Progenitor cell of endocrine pancreas (in vitro differentiated cells): Measurements from ENCODE around the gene LAMA2. TPM values are rescaled to one million over a fixed set of nuclear protein-coding genes. Genes with fewer than 3 reads are reported as not detected.

Experiments
- DNase-seq: peaks from one replicate; pipeline ENCODE4 v3.0.0; 2021; ENCODE audit warnings: low spot score; ENCODE audit not compliant: unreplicated experiment
- H3K27ac Mint-ChIP-seq: 2 replicates; pipeline ENCODE4 v1.8.0; 2021; ENCODE audit warnings: mild to moderate bottlenecking, moderate library complexity, mixed read lengths
- H3K27me3 Mint-ChIP-seq: 2 replicates; pipeline ENCODE4 v1.8.0; 2021; ENCODE audit warnings: mixed read lengths
- H3K36me3 Mint-ChIP-seq: 2 replicates; pipeline ENCODE4 v1.8.0; 2022; ENCODE audit warnings: mixed read lengths; ENCODE audit not compliant: insufficient read depth
- H3K4me1 Mint-ChIP-seq: 2 replicates; pipeline ENCODE4 v1.8.0; 2021; ENCODE audit warnings: low read depth, mixed read lengths
- H3K4me3 Mint-ChIP-seq: 2 replicates; pipeline ENCODE4 v1.8.0; 2021; ENCODE audit warnings: low read depth, mild to moderate bottlenecking, moderate library complexity, mixed read lengths
- H3K9me3 Mint-ChIP-seq: 2 replicates; pipeline ENCODE4 v1.8.0; 2021; ENCODE audit warnings: low read depth, mixed read lengths
- CTCF ChIP-seq: fragments of 200-600 bp; sonication (generic); IDR thresholded peaks from one replicate; pipeline ENCODE4 v1.5.0; 2021; ENCODE audit warnings: antibody characterized with exemption, mild to moderate bottlenecking; ENCODE audit not compliant: unreplicated experiment
- total RNA-seq: library from RNA; stranded (reverse); gene quantifications from 2 replicates; pipeline ENCODE4 v1.2.1, GENCODE V29; 2021

The LAMA2 gene
- total RNA-seq, 1 donor from 2014 or later, result 0.22 TPM

GRCh38 chr6:129350278-129350677, 467.3 kb downstream of the LAMA2 start:
- no peak for TF ChIP-seq CTCF
- no peaks in the 10 kb centered on the region for H3K4me1 Mint-ChIP-seq
- DNase-seq, result no peak
- H3K36me3 Mint-ChIP-seq, result no peaks in the 10 kb centered on the region
- H3K4me3 Mint-ChIP-seq, result no peak overlapping the region
- no peaks in the 10 kb centered on the region for H3K27me3 Mint-ChIP-seq
- H3K9me3 Mint-ChIP-seq, result no peaks in the 10 kb centered on the region
- no peak overlapping the region for H3K27ac Mint-ChIP-seq

GRCh38 chr6:129351807-129352206, 468.9 kb downstream of the LAMA2 start:
- H3K4me1 Mint-ChIP-seq, result no peaks in the 10 kb centered on the region
- no peaks in the 10 kb centered on the region for H3K27me3 Mint-ChIP-seq
- DNase-seq, result no peak
- no peak overlapping the region for H3K4me3 Mint-ChIP-seq
- H3K9me3 Mint-ChIP-seq, result no peaks in the 10 kb centered on the region
- no peak overlapping the region for H3K27ac Mint-ChIP-seq
- H3K36me3 Mint-ChIP-seq, result no peaks in the 10 kb centered on the region
- no peak for TF ChIP-seq CTCF

GRCh38 chr6:129353067-129353466, 470.1 kb downstream of the LAMA2 start:
- Mint-ChIP-seq H3K4me3 (no peak overlapping the region), H3K27ac (no peak overlapping the region), H3K27me3 (no peaks in the 10 kb centered on the region), H3K9me3 (no peaks in the 10 kb centered on the region), H3K4me1 (no peaks in the 10 kb centered on the region), H3K36me3 (no peaks in the 10 kb centered on the region)
- TF ChIP-seq CTCF, result no peak
- no peak for DNase-seq

- no peak for TF ChIP-seq CTCF
- no peak for DNase-seq
- Mint-ChIP-seq H3K27me3 (no peaks in the 10 kb centered on the region), H3K36me3 (no peaks in the 10 kb centered on the region), H3K4me3 (no peak overlapping the region), H3K9me3 (no peaks in the 10 kb centered on the region), H3K4me1 (no peaks in the 10 kb centered on the region), H3K27ac (no peak overlapping the region)
These were observed 473.2 kb downstream of the LAMA2 start for GRCh38 chr6:129356129-129356528.

GRCh38 chr6:129359811-129360681, 477.1 kb downstream of the LAMA2 start:
- no peaks in the 10 kb centered on the region for H3K36me3 Mint-ChIP-seq
- no peak overlapping the region for H3K27ac Mint-ChIP-seq
- no peaks in the 10 kb centered on the region for H3K4me1 Mint-ChIP-seq
- TF ChIP-seq CTCF, result no peak
- no peaks in the 10 kb centered on the region for H3K27me3 Mint-ChIP-seq
- H3K4me3 Mint-ChIP-seq, result no peak overlapping the region
- no peak for DNase-seq
- no peaks in the 10 kb centered on the region for H3K9me3 Mint-ChIP-seq
